A204.1 (cell line): ENCODE results near the gene TBC1D9B.

ENCODE experiments used
- FAIRE-seq: peaks from 2 replicates; lab custom pipeline; 2012; peaks lifted over from hg19 to GRCh38; lab: Jason Lieb, UNC

The TBC1D9B gene

DNA sequence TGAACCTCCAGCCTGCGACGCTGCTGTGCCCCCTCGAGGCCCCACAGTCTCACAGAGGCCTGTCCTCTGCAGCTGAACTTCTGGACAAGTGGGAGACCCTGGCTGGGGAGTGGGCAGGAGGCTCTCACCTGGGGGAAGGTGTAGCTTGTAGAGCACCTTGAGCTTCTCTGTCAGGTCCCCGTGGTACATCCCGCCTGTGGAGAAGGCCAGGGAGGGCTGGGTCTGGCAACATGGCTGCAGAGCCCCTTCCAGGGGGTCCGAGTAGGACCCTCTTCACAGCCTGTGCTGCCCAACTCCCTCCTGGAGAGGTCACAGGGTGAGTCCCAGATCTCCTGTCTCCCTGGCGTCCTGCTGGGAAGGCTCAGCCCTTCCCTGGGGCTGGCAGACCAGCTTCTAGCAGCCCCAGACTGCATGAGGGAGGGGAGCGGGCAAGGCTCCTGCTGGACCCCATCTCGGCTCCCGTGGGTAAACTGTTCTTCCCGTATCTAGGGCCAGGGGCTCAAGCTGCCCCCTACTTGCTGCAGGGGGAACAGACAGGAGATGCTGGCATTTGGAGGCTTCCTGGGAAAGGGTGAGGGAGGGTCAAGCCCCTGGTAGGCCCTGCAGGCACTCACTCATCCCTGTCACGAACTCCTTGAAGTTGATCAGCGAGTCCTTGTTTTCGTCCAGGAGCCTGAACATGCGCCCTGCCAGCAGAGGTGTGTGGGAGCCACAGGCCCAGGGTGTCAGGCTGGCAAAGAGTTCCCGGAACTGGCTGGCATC lies 37.9 kb downstream of the TBC1D9B start:
- FAIRE-seq, result no peak

DNA sequence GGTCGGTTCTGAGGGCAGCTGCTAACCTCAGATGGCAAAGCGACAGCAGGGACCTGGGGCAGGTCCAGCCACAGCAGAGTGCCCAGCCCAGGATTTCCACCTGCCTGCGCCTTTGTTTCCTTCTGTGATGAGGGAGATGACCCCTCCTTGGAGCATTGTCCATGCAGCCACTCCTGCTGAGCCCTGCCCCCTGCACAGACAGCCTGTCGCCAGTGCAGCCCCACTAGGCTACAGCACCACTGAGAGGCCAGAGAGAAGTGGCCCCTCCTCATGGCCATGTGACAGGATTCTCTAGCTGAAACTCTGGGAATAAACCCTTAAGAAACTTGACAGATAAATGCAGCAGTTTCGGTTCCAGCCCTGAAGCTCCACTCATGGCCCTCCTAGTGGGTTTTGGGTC lies 38.6 kb downstream of the TBC1D9B start:
- FAIRE-seq, result no peak

DNA sequence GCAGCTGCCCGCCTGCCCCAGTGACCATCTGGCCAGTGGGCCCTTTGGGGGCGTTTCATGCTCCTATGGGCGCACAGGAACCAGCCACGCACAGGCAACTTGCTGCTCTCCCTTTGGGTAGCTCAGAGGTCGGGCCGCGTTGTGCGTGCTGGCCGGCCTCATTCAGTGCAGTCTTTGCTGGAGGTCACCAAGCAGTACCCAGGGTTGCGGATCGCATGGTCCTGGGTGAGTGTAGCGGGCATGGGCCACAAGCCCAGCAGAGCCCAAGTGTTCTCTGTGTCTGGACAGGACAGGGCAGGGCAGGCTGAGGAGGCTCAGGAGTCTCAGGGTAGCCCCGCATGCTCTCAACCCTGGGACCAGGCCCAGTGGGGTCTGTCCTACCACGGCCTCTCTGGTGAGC lies 39.2 kb downstream of the TBC1D9B start:
- FAIRE-seq, result no peak

DNA sequence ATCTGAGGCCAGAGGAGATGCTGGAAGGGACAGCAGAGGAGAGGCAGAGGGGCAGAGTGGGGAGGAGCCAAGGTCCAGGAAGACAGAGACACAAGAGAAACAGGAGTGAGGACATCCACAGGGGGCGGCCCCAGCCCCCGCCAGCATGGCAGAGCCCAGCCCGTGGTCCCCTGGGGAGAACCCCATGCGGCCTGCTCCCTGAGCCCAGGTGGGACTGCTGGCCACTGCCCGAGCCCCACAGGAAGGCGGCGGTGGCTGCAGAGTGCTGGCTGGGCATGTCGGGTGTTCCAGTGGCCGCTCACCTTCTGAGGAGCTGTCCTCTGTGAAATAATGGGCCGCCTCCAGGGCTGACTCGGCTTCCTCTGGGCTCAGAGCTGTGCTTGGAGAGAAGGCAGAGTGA lies 40.2 kb downstream of the TBC1D9B start:
- FAIRE-seq, result no peak

DNA sequence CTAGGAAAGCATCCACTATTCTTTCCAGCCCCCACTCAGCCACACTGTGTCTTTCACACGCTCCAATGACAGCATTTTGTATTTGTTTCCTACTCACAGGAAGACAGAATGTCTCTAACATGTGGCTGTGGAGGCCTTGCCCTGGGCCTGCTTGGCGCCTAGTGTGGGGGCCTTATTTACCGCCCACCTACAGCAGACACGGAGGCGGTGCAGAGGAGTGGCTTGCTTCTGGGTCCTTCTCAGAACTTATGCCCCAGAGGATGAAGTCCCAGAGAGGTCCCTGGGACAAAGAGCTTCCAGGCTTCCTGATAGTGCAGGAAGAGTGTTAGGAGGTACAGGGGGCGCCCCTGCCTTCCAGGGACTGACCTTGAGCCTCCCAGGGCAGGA lies 40.6 kb downstream of the TBC1D9B start:
- FAIRE-seq, result no peak

DNA sequence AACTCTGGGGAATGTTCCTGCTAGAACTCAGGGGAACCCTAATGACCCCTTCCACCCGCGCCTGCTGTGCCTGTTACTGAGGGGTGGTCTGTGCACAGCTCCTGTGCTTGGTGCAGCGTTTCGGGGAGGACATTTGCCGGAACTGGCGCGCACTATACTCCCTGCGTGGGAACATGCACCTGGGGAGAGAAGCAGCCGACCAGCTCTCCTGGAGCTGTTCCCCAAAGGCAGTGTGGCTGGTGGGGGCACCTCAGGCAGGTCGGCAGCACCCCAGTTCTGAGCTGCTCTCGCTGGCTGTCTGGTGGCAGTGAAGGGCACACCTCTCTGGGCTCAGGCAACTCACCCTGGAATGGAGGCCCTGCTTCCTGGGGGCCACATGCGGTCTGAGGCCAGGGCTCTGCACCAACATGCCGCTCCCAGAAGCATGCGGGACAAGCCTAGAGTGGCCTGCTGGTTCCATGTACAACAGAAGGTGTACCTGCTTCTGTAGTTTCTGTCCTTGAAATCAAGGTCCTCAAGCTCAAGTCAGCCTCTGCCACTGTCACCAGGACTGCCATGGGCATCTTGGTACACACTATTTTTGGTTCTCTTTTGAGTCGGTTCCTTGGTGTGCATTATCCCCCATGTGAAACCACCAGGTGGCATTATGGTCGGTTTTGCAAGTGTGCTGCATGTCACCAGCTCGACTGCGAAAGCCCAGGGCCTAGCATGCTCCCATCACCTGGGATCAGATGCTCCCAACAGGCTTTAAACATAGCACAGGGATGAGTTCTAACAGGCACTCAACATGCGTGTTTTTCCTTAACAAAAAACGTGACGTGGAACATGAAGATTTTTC lies 41.2 kb downstream of the TBC1D9B start:
- FAIRE-seq, result no peak

DNA sequence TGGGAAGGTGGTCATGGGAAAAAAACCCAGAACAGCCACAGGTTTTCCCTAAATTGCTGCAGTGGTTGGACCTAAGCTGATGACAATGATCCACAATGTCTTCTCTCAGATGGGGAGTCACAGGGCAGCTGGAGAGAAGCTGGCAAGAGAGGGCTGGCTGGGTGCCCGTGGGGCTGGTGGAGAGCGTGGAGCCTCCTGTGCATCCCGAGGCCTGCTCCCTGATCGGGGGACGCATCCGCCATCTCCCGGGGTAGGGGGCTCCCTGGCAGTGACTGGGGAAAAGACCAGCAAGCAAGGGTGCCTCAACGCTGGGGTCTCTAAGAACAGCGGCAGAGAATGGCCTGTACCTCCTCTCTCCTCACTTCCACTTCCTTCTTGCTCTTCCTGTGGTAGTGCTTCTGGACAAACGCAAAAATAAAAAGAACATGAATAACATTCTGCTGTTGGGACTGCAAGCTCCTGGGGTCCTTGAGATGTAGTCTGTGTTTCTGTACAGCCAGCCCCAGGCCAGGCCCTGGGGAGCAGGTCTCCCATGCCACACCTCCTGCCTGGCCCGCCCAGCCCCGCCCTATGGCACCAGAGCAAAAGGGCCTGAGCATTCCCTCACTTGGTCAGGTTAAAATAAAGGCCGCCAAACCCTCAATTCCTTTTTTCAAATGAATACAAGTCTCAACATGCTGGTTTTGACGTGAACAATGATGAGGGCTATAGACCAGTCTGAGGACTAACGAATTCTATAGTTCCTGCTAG lies 42.0 kb downstream of the TBC1D9B start:
- no peak for FAIRE-seq

DNA sequence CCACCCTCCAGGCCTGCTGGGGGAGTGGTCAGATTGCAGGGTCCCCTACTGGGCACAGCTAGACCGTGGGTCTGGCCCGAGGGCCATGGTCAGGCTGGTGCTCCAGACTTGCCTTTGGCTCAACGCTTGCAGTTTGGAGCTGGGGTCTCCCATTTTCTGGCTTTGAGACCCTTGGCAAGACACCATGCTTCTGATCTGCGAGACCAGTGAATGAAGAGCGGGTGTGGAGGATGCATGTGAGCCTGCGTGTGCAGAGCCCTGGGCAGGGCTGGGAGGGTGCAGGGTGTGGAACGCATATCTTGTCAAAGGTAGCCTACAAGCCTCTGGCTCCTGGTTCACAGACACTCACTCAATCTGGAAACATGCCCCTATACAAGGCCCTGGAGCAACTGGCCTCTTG lies 43.0 kb downstream of the TBC1D9B start:
- FAIRE-seq, result no peak

DNA sequence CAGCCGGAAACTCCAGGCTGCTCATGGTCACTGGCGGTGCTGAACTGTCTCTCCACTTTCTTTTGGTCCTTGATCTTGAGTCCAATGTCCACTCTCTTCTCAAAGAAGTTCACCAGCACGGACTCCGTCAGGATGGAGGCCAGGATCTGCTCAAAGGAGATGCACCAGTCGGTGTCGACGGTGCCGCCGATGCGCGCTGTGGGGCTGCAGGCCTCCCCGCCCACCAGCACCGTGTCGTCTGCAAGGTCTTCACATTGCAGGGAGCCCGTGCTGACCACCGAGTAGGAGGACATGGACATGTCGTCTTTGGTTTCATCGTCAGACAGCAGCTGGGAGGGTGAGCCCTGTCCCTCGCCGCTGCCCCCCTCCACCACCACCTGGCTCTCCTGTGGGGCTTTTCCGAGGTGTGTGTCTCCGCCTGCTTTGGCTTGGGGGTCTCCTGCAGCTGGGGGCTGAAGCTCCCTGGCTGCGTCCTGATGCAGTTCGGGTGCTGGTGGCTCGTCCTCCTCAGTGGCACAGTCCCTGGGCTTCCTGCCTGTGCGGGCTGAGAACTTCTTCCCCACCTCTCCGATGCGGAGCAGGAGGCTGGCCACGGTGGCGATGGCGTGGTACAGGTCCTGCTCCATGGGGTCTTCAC lies 44.1 kb downstream of the TBC1D9B start:
- no peak for FAIRE-seq

DNA sequence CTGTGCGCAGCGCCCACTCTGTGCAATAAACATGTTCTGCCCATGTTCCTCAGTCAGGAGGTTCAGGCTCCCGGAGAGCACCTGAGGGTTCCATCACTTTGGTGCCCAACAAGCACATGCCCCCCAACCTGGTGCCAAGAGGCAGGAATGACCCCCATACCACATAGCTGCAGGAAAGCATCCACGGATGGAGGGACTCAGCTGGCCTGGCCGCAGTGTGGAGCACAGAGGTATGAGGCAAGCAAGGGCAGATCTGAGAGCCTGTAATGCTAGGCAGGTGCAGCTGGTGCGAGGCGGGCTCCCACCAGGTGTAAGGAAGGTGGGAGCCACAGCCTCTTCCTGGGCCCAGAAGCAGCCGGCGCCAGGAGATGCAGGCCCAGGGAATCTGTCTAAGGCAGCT lies 44.8 kb downstream of the TBC1D9B start:
- FAIRE-seq, result no peak

DNA sequence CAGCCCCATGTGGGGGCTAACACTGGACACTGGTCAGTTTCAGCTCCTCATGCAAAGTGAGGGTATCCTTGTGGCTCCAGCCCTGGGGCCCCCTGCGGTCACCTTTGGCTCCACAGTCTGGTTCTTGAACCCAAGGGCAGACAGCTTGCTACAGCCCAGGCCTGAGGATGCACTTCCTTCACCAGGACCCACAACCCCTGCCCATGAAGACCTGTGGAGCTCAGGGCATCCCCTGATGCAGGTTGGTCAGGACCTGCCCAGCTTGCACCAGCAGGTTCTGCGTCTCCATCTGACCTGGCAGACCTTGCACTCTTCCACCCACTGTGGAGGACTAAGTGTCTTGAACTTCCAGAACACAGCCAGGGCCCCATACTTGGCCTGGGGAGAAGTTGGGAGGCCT lies 45.4 kb downstream of the TBC1D9B start:
- FAIRE-seq, result no peak

DNA sequence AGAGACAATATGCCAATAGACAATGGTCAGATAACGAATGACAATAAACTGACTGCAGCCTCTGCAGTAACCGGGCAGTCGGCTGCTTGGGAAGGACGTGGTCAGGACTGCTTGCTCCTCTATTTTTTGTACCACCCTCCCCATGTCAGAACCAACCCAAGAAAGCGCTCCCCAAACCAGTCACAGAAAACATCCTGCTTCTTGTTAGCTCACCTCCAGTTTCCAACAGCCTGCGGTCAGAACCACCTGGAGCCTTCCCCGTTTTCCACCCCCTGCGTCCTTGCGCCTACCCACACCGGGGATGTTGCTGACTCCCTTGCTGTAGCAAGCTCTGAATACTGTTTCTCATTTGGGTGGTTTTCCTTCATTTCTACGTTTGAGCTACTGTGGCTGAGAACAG lies 47.4 kb downstream of the TBC1D9B start:
- no peak for FAIRE-seq

DNA sequence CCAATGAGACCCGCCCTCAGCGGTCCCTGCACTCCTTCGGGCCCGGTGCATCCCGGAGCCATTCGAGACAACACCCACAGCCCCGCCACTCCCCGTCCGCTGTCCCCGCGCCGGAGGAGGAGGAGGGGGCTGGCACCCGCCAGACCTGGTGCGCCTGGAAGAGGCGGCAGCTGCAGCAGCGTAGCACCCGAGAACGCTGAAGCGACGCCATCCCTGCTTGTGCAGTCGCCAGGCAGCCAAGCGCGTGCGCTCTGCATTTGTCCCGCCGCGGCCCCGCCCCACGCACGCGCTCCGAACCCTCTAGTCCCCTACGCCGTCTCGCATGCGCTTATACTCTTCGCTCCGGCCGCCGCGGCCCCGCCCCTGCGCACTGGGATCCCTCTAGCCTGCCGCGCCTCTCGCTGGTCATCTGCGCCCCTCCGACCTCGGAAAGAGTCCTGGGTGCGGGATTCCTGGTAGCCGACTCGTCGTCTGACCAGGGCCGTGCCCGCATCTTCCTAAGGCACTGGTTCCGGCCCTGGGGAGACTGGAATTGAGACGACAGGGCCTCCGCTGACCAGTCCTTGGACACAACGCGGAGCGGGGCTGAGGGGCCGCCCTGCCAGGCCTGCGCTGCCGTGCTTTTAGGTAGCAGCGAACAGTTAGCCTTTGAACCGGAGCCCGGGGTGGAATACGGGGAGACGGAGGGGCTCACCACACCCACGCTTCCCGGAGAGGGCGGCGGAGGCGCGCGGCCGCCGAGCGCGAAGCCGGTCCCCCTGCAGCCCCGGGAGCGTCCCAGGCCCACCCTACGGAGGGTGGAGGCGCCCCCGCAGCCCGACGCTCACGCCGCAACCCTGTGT lies 48.9 kb downstream of the TBC1D9B start, which contains the start of gene MRNIP:
Gene MRNIP, minus strand, starts transcription at position 232 of the 842 bp plus-strand sequence. Its CDS starts 21 bp downstream, at position 211.
- peak; percentile 27 for FAIRE-seq

DNA sequence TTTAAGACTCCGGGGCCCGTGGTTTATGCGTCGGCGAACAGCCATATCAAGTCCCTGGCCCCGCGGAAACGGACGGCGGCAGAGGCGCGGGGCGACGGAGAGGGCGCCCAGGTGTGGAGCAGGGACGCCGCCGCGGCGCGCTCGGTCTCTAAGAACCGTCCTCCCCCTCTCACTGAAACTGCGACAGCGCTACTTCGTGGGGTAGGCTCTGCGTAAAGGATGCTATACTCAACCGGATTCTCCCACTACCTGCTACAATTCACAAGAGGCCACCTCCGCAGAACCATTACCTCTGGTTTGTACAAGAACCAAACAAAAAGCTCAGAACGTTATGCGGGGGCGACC lies 49.5 kb downstream of the TBC1D9B start:
- FAIRE-seq, result no peak

DNA sequence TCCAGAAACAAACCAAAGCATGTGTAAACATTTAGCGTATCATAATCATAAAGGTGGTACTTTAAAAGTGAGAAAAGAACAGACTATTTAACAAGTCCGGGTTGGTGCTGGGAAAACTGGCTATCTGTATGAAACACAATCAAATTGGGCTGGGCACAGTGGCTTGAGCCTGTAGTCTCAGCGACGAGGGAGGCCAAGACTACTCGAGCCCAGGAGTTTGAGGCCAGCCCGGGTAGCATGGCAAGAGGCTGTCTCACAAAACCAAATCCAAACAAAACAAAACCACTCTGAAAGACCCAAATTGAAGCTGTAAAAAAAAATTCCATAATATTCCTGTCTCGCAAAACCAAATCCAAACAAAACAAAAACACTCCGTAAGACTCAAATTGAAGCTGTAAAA lies 53.3 kb downstream of the TBC1D9B start:
- no peak for FAIRE-seq

DNA sequence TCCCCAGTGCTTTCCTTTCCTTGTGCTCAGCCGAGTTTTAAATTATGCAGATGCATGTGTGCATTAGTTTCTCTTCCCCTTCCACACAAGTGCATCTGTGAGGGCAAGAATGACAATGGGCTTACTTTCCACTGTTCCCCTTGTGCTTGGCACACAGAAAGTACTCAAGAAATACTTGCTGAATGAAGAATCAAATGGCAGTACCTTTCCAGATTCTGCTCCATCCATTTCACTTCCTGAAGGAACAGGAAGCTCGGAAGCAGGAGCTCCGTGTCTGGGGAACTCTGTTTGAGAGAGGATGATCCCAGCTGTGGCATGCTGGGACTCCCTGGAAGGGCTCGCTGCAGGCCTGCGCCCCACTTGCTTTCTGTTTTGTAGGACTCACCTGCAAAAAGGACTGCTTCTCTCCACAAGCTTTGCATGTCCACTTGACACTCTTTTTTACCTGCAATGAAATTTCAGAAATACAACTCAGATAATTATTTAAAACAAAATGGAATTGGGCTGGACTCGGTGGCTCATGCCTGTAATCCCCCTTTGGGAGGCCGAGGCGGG lies 54.6 kb downstream of the TBC1D9B start:
- no peak for FAIRE-seq

DNA sequence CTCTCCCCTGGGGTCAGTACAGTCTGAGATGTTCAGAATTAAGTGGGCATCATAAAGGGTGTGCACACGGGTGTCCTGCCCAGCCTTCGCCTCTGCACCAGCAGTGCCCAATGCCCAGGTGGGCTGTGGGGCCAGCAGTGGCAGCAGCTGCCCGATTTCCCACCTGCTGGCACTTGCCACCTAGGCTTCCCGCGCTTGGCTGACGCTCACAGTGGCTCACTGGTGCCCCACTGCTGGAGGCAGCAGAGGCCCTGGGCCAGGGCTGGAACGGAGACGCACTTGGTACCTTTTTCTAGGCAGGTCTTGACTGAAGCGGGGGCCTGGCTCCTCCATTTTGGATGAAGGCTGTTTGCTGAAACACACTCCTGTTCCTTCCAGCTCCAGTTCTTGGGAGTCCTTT lies 66.1 kb downstream of the TBC1D9B start:
- no peak for FAIRE-seq

DNA sequence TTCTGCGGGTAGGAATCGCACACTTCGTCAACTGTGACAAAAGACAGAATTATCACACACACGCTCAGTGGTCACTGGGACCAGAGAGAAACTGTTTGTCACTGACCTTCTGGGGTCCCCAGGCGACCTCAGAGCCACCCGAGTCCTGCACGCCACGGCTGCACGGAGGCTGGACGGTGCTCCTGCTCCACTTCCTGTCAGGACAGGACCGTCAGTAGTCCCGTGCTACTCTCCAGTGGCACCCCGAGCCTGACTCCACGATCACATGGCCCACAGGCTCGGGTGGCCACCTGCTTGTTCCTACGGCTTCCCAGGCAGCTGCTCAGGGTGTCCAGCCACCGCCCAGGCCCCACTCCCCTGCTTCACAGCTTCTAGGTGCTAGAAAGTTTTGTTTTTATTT lies 66.9 kb downstream of the TBC1D9B start:
- no peak for FAIRE-seq

DNA sequence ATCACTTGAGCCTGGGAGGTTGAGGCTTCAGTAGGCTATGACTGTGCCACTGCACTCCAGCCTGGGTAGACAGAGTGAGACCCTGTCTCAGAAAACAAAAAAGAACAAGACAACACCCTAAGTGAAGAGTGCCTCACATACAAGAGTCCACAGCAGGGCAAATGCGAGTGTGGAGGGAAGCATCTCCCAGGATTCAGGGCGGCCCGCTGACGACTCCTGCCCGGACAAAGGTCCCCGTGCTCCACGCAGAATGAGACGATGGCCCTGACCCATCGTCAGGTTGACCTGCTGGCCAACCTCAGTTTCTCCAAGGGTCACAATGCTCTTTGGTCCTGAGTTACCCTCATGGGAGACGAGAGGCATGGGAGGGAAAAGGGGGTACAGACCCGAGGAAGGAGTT lies 67.4 kb downstream of the TBC1D9B start:
- FAIRE-seq, result no peak

DNA sequence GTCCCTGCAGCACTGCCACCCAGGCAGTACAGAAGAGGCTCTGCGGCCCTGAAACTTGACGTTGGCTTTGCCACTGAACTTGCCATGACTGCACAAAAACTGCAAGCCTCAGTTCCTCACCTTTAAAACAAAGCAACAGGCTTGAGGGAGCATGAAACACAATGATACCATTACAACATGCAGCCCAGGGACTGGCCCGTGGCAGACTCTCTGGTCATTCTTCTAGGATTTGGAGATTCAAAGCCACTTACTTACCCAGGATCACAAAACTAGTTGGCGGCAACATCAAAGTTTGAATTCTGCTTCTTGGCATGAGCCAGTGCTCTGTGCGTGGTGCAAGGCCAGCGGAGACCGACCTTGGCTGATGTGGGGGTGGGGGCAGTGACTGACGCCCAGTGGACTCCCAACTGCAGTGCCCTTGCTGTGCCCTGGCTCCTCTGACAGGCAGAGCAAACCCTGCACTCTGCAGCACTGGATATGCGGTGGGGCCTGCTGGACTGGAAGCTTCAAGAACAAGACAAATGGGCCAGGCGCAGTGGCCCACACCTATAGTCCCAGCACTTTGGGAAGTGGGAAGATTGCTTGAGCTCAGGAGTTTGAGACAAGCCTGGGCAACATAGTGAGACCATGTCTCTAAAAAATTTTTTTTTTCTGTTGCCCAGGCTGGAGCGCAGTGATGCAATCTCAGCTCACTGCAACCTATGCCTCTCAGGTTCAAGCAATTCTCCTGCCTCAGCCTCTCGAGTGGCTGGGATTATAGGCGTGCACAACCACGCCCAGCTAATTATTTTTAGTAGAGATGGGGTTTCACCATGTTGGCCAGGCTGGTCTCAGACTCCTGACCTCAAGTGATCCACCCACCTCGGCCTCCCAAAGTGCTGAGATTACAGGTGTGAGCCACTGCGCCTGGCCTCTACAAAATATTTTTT lies 68.1 kb downstream of the TBC1D9B start:
- FAIRE-seq, result no peak
